ENCODE measurements around the gene KRTAP10-3. TPM values are rescaled to one million over a fixed set of nuclear protein-coding genes. Genes with fewer than 3 reads are reported as not detected.
A peak's percentile ranks its signal among the peaks of the same experiment; 100 is the strongest.

Gene KRTAP10-3
- polyA plus RNA-seq, 1 of the 3 experiments (the other 2 are of a cell fraction), result not detected

- no peaks in the 10 kb centered on the region for H3K36me3 ChIP-seq (replicated peaks in 1 of 2; ENCODE audit: control insufficient read depth in 1 of 2, insufficient read depth in 2 of 2, low read length in 1 of 2)
- no peak overlapping the region for H2AFZ ChIP-seq (ENCODE audit: low read depth)
- H3K9me2 ChIP-seq, result no peaks in the 10 kb centered on the region
- no peaks in the 10 kb centered on the region for H3K27me3 ChIP-seq (ENCODE audit: insufficient read depth)
- ChIA-PET POLR2A (no interaction called here), CTCF (interaction anchor here (1.1 kb wide), 1 partner anchor 277 kb away, joined by 5 read pairs; no protein-coding TSS in a partner anchor)
- no peak overlapping the region for H3K27ac ChIP-seq (ENCODE audit: low read depth in 2 of 2, low read length in 1 of 2)
- H3K4me3 ChIP-seq (ENCODE audit: low read depth in 2 of 2, low read length in 1 of 2), result peak overlapping the region; percentile 60 to 86
- peaks cover 0 to 18% of the 10 kb centered on the region in 2 experiments; a peak in 1 of 4 replicates for H3K4me1 ChIP-seq (ENCODE audit: control insufficient read depth in 1 of 2, insufficient read depth in 2 of 2, low read depth in 1 of 2, low read length in 1 of 2)
- 100% methylated on average over 3 of the region's 13 CpGs for WGBS (ENCODE audit: low lambda C conversion rate)
- no peak overlapping the region for H3K9ac ChIP-seq
- H3F3A ChIP-seq (replicated peaks; ENCODE audit: insufficient read depth), result no peaks in the 10 kb centered on the region
- H3K79me2 ChIP-seq (ENCODE audit: insufficient read depth), result peaks cover 11% of the 10 kb centered on the region; the same call in 1 of the 2 replicates
- H3K9me3 ChIP-seq, result no peaks in the 10 kb centered on the region
- DNase-seq, result no peak
- H3K4me2 ChIP-seq, result peak overlapping the region; percentile 74
- H4K20me1 ChIP-seq (ENCODE audit: insufficient read depth), result no peaks in the 10 kb centered on the region
- TF ChIP-seq SIN3A (IDR thresholded peaks at IDR 0.05; ENCODE audit: borderline replicate concordance, low read depth, low read length) (no peak), TEAD4 (IDR thresholded peaks at IDR 0.05; ENCODE audit: borderline replicate concordance, insufficient read depth) (no peak), TAF1 (IDR thresholded peaks at IDR 0.05; ENCODE audit: borderline replicate concordance, low read depth, low read length) (no peak)
These were observed 42.3 kb downstream of the KRTAP10-3 start for GRCh38 chr21:44516342-44516741.

- no peak for TF ChIP-seq MAX (IDR thresholded peaks at IDR 0.05; ENCODE audit: low read depth)
- no peak for TF ChIP-seq RXRA (IDR thresholded peaks at IDR 0.05; ENCODE audit: borderline replicate concordance, low read depth)
- TF ChIP-seq IRF3 (IDR thresholded peaks at IDR 0.05; ENCODE audit: low read depth, low read length), result no peak
- no peak for TF ChIP-seq CTCF (IDR thresholded peaks at IDR 0.05)
- DNase-seq, result no peak
- 88% methylated on average over 26 of the region's 32 CpGs for WGBS (ENCODE audit: low lambda C conversion rate)
- no peaks in the 10 kb centered on the region for H3K9me2 ChIP-seq
- ChIA-PET POLR2A (no interaction called here), CTCF (interaction anchor here (0.6 to 1.1 kb wide), 2 partner anchors 278 to 438 kb away, joined by 3 to 5 read pairs; no protein-coding TSS in a partner anchor)
- peaks cover 11% of the 10 kb centered on the region; the same call in 1 of the 2 replicates for H3K79me2 ChIP-seq (ENCODE audit: insufficient read depth)
- H4K20me1 ChIP-seq (ENCODE audit: insufficient read depth), result no peaks in the 10 kb centered on the region
- H3F3A ChIP-seq (replicated peaks; ENCODE audit: insufficient read depth), result no peaks in the 10 kb centered on the region
- H3K9ac ChIP-seq, result no peak overlapping the region
- no peak overlapping the region for H3K4me2 ChIP-seq
- no peak overlapping the region for H3K4me3 ChIP-seq (ENCODE audit: low read depth in 2 of 2, low read length in 1 of 2)
- no peak overlapping the region for H3K27ac ChIP-seq (ENCODE audit: low read depth in 2 of 2, low read length in 1 of 2)
- H3K27me3 ChIP-seq (ENCODE audit: insufficient read depth), result no peaks in the 10 kb centered on the region
- H3K36me3 ChIP-seq (replicated peaks in 1 of 2; ENCODE audit: control insufficient read depth in 1 of 2, insufficient read depth in 2 of 2, low read length in 1 of 2), result no peaks in the 10 kb centered on the region
- no peak overlapping the region for H2AFZ ChIP-seq (ENCODE audit: low read depth)
- peaks cover 0 to 18% of the 10 kb centered on the region in 2 experiments; a peak in 1 of 4 replicates for H3K4me1 ChIP-seq (ENCODE audit: control insufficient read depth in 1 of 2, insufficient read depth in 2 of 2, low read depth in 1 of 2, low read length in 1 of 2)
- H3K9me3 ChIP-seq, result no peaks in the 10 kb centered on the region
These were observed 43.0 kb downstream of the KRTAP10-3 start for GRCh38 chr21:44515359-44516165.

All from SK-N-SH (cell line).